H1 (cell line): ENCODE data around the gene DENND1A. TPM values are rescaled to one million over a fixed set of nuclear protein-coding genes. Genes with fewer than 3 reads are reported as not detected.

ENCODE experiments used
- CTCF ChIA-PET: fragments of 300-600 bp; sonication (Branson Sonifier 250); formaldehyde crosslinking; loops from one replicate; lab custom pipeline; 2021; ENCODE audit not compliant: partially characterized antibody; lab: Charles Lee
- POLR2A ChIA-PET: fragments of 300-600 bp; sonication (Branson Sonifier 250); formaldehyde crosslinking; loops from one replicate; lab custom pipeline; 2021; ENCODE audit warnings: inconsistent platforms; ENCODE audit not compliant: partially characterized antibody; lab: Charles Lee
- DNase-seq, 2 experiments: peaks; one replicate each; pipeline versions ENCODE4 v3.0.0 to v3.0.0-alpha.2; 2010 to 2022; ENCODE audit warnings: low spot score in 2 of 2, low read depth in 1 of 2, mixed read lengths in 1 of 2
- FAIRE-seq: peaks from 2 replicates; lab custom pipeline; 2011; peaks lifted over from hg19 to GRCh38; lab: Jason Lieb, UNC
- H2AFZ ChIP-seq: 2 replicates; pipeline ENCODE4 v1.8.1; 2012; ENCODE audit warnings: low read length, inconsistent platforms
- H2AK5ac ChIP-seq: 2 replicates; pipeline ENCODE4 v1.6.1; 2013; ENCODE audit warnings: low read depth, low read length
- H2BK120ac ChIP-seq: replicated peaks from 2 replicates; pipeline ENCODE3; 2013; ENCODE audit warnings: low read depth, low read length, inconsistent platforms
- H2BK12ac ChIP-seq: 2 replicates; pipeline ENCODE4 v1.6.1; 2013; ENCODE audit warnings: low read depth, low read length
- H2BK15ac ChIP-seq: 2 replicates; pipeline ENCODE4 v1.6.1; 2013; ENCODE audit warnings: low read length
- H2BK20ac ChIP-seq: 2 replicates; pipeline ENCODE4 v1.6.1; 2013; ENCODE audit warnings: low read length
- H2BK5ac ChIP-seq: 2 replicates; pipeline ENCODE4 v1.6.1; 2013; ENCODE audit warnings: low read depth, low read length
- H3K14ac ChIP-seq: 2 replicates; pipeline ENCODE4 v1.6.1; 2013; ENCODE audit warnings: inconsistent platforms; ENCODE audit not compliant: insufficient read length
- H3K18ac ChIP-seq: 2 replicates; pipeline ENCODE4 v1.6.1; 2013; ENCODE audit warnings: low read length; ENCODE audit errors: extremely low read depth
- H3K23ac ChIP-seq: 2 replicates; pipeline ENCODE4 v1.6.1; 2013; ENCODE audit warnings: inconsistent platforms; ENCODE audit not compliant: insufficient read length
- H3K23me2 ChIP-seq: 2 replicates; pipeline ENCODE4 v1.6.1; 2013; ENCODE audit warnings: low read depth, low read length
- H3K27ac ChIP-seq: 2 replicates; pipeline ENCODE4 v1.6.1; 2011; ENCODE audit warnings: low read depth, low read length, inconsistent platforms
- H3K27me3 ChIP-seq, 4 experiments: replicated peaks in 1 of 4; 1 replicate in 1 of 4; 2 replicates in 3 of 4; pipeline versions ENCODE4 v1.6.1 to v1.8.1; 2011 to 2013; ENCODE audit warnings: low read length in 3 of 4, mild to moderate bottlenecking in 3 of 4, inconsistent platforms in 2 of 4, mixed read lengths in 2 of 4, moderate library complexity in 1 of 4; ENCODE audit not compliant: control insufficient read depth in 3 of 4, insufficient read depth in 3 of 4; ENCODE audit errors: extremely low read depth in 1 of 4
- H3K36me3 ChIP-seq, 4 experiments: 2 replicates each; pipeline versions ENCODE4 v1.6.1 to v1.8.1; 2011 to 2013; ENCODE audit warnings: mild to moderate bottlenecking in 4 of 4, low read length in 3 of 4, moderate library complexity in 2 of 4, control low read depth in 1 of 4, inconsistent platforms in 1 of 4; ENCODE audit not compliant: insufficient read depth in 4 of 4, control insufficient read depth in 2 of 4
- H3K4ac ChIP-seq: replicated peaks from 2 replicates; pipeline ENCODE3; 2013; ENCODE audit warnings: low read length, low read depth, mixed read lengths, inconsistent platforms; ENCODE audit not compliant: insufficient read length
- H3K4me1 ChIP-seq, 4 experiments: replicated peaks in 1 of 4; 1 replicate in 1 of 4; 2 replicates in 3 of 4; pipeline versions ENCODE4 v1.6.1 to v1.8.1; 2011 to 2013; ENCODE audit warnings: low read length in 3 of 4, inconsistent platforms in 2 of 4, mixed read lengths in 1 of 4; ENCODE audit not compliant: insufficient read depth in 4 of 4, control insufficient read depth in 3 of 4
- H3K4me2 ChIP-seq, 2 experiments: 2 replicates each; pipeline versions ENCODE4 v1.6.1 to v1.8.1; 2011 to 2013; ENCODE audit warnings: low read depth in 2 of 2, low read length in 2 of 2, control low read depth in 1 of 2, inconsistent platforms in 1 of 2, mild to moderate bottlenecking in 1 of 2; ENCODE audit not compliant: insufficient read depth in 1 of 2
- H3K4me3 ChIP-seq, 4 experiments: fragments of 200-600, 300-600 bp in 1 of 4; sonication (generic), shearing (Covaris generic), sonication (Bioruptor Twin) in 1 of 4; 2 replicates each; pipeline versions ENCODE4 v1.5.1 to v1.8.1; 2011 to 2016; ENCODE audit warnings: low read length in 4 of 4, low read depth in 3 of 4, control low read depth in 2 of 4, inconsistent platforms in 2 of 4, mild to moderate bottlenecking in 2 of 4, mixed read lengths in 1 of 4, moderate library complexity in 1 of 4; ENCODE audit not compliant: insufficient read depth in 2 of 4; ENCODE audit errors: extremely low read depth in 1 of 4
- H3K56ac ChIP-seq: replicated peaks from 2 replicates; pipeline ENCODE3; 2013; ENCODE audit warnings: low read depth, mild to moderate bottlenecking, mixed read lengths, low read length, inconsistent platforms; ENCODE audit not compliant: insufficient read length
- H3K79me1 ChIP-seq: 2 replicates; pipeline ENCODE4 v1.6.1; 2013; ENCODE audit warnings: low read depth, low read length, control low read depth
- H3K79me2 ChIP-seq, 2 experiments: 2 replicates each; pipeline versions ENCODE4 v1.6.1 to v1.8.1; 2012 to 2013; ENCODE audit warnings: low read length in 2 of 2, mild to moderate bottlenecking in 2 of 2, inconsistent platforms in 1 of 2; ENCODE audit not compliant: insufficient read depth in 2 of 2, control insufficient read depth in 1 of 2
- H3K9ac ChIP-seq, 4 experiments: replicated peaks in 1 of 4; 1 replicate in 1 of 4; 2 replicates in 3 of 4; pipeline versions ENCODE4 v1.6.1 to v1.8.1; 2011 to 2013; ENCODE audit warnings: low read depth in 3 of 4, low read length in 3 of 4, control low read depth in 2 of 4, mild to moderate bottlenecking in 2 of 4, moderate library complexity in 2 of 4, inconsistent platforms in 1 of 4; ENCODE audit errors: extremely low read depth in 1 of 4
- H3K9me3 ChIP-seq, 2 experiments: 2 replicates each; pipeline versions ENCODE4 v1.6.1 to v1.8.1; 2012 to 2013; ENCODE audit warnings: mild to moderate bottlenecking in 2 of 2, moderate library complexity in 2 of 2, control low read depth in 1 of 2, inconsistent platforms in 1 of 2, low read depth in 1 of 2, low read length in 1 of 2, mixed read lengths in 1 of 2; ENCODE audit not compliant: insufficient read depth in 2 of 2
- H4K20me1 ChIP-seq, 2 experiments: replicated peaks in 1 of 2; 2 replicates each; pipeline versions ENCODE3 to v1.8.1; 2011 to 2013; ENCODE audit warnings: inconsistent platforms in 2 of 2, low read length in 2 of 2, mild to moderate bottlenecking in 1 of 2; ENCODE audit not compliant: insufficient read depth in 2 of 2, control insufficient read depth in 1 of 2
- H4K5ac ChIP-seq: 2 replicates; pipeline ENCODE4 v1.6.1; 2013; ENCODE audit warnings: low read length, low read depth, mixed read lengths, inconsistent platforms; ENCODE audit not compliant: insufficient read length
- H4K8ac ChIP-seq: 2 replicates; pipeline ENCODE4 v1.8.0; 2013; ENCODE audit warnings: mild to moderate bottlenecking, moderate library complexity, low read length, inconsistent platforms; ENCODE audit not compliant: insufficient read depth; ENCODE audit errors: extremely low read depth
- H4K91ac ChIP-seq: replicated peaks from 2 replicates; pipeline ENCODE3; 2013; ENCODE audit warnings: low read length, mixed read lengths, inconsistent platforms; ENCODE audit not compliant: insufficient read length
- CBX8 ChIP-seq: fragments of 300-800, 300-1000 bp; sonication (generic); IDR thresholded peaks from 2 replicates; pipeline ENCODE4 v1.7.1; 2016; ENCODE audit warnings: low read depth, low read length, borderline replicate concordance
- CREB1 ChIP-seq: IDR thresholded peaks from 2 replicates; pipeline ENCODE4 v1.6.1; 2012; ENCODE audit warnings: inconsistent platforms
- FOSL1 ChIP-seq: IDR thresholded peaks from 2 replicates; pipeline ENCODE4 v1.6.1; 2011; ENCODE audit warnings: mild to moderate bottlenecking, low read depth, low read length, moderate library complexity; ENCODE audit not compliant: insufficient read depth
- GABPA ChIP-seq: IDR thresholded peaks from 2 replicates; pipeline ENCODE4 v1.6.1; 2011; ENCODE audit warnings: mild to moderate bottlenecking, low read length, moderate library complexity, borderline replicate concordance; ENCODE audit not compliant: insufficient read depth
- HDAC2 ChIP-seq, 2 experiments: fragments of 300-600 bp in 1 of 2; sonication (generic) in 1 of 2; IDR thresholded peaks; 2 replicates each; pipeline ENCODE4 v1.6.1; 2011 to 2012; ENCODE audit warnings: low read depth in 2 of 2, low read length in 2 of 2, mild to moderate bottlenecking in 2 of 2, moderate library complexity in 2 of 2, borderline replicate concordance in 1 of 2, inconsistent platforms in 1 of 2
- HDAC6 ChIP-seq: IDR thresholded peaks from one replicate; pipeline ENCODE4 v1.7.1; 2012; ENCODE audit warnings: low read depth, mild to moderate bottlenecking, inconsistent platforms, low read length, moderate library complexity
- JUND ChIP-seq: IDR thresholded peaks from 2 replicates; pipeline ENCODE4 v1.6.1; 2011; ENCODE audit warnings: mild to moderate bottlenecking, improper control_type of control experiment, low read length
- POLR2A ChIP-seq, 2 experiments: IDR thresholded peaks; 1 replicate in 1 of 2; 2 replicates in 1 of 2; pipeline ENCODE4 v1.6.1; 2011; ENCODE audit warnings: low read depth in 2 of 2, low read length in 2 of 2, mild to moderate bottlenecking in 2 of 2; ENCODE audit errors: control extremely low read depth in 1 of 2
- POU5F1 ChIP-seq: IDR thresholded peaks from 2 replicates; pipeline ENCODE4 v1.6.1; 2011; ENCODE audit warnings: low read depth, mild to moderate bottlenecking, low read length, moderate library complexity
- RFX5 ChIP-seq: IDR thresholded peaks from 2 replicates; pipeline ENCODE4 v1.6.1; 2011; ENCODE audit warnings: low read depth, low read length, improper control_type of control experiment, borderline replicate concordance
- SAP30 ChIP-seq: fragments of 300-600 bp; sonication (generic); IDR thresholded peaks from 2 replicates; pipeline ENCODE4 v1.7.1; 2012; ENCODE audit warnings: low read length, moderate library complexity, mild to moderate bottlenecking, inconsistent platforms; ENCODE audit not compliant: insufficient read depth, insufficient replicate concordance
- SUZ12 ChIP-seq: fragments of 200-600 bp; sonication (generic); IDR thresholded peaks from 2 replicates; pipeline ENCODE4 v1.6.1; 2012; ENCODE audit warnings: mild to moderate bottlenecking, inconsistent platforms, low read length, moderate library complexity, mixed read lengths
- WGBS, 2 experiments: shearing (Covaris generic) in 1 of 2; methylation state at CpG; one replicate each; pipeline versions ENCODE4 v1.1.6 to v1.1.7; 2013 to 2015; ENCODE audit warnings: low lambda C conversion rate in 2 of 2, mixed read lengths in 2 of 2, inconsistent platforms in 1 of 2, low coverage in 1 of 2, missing lambda C conversion rate in 1 of 2; ENCODE audit not compliant: insufficient replicate concordance in 2 of 2, insufficient coverage in 1 of 2, insufficient read length in 1 of 2; ENCODE audit errors: extremely low coverage in 1 of 2, missing lambda C conversion rate in 1 of 2; 5-methylcytosine and 5-hydroxymethylcytosine counted together
- polyA plus RNA-seq, 7 experiments: library from polyadenylated mRNA; depleted of rRNA in 3 of 7; stranded (reverse) in 5 of 7; unstranded in 2 of 7; fragments of >200 nt in 5 of 7; fragments of 200-250 nt in 2 of 7; gene quantifications; 1 replicate in 5 of 7; 2 replicates in 1 of 7; 4 replicates in 1 of 7; pipeline versions ENCODE4 v1.2.1 to v1.2.3, GENCODE V29; 2011 to 2013; ENCODE audit warnings: missing spikeins in 2 of 7, mixed read lengths in 2 of 7
- total RNA-seq: library from RNA; stranded (reverse); fragmentation: NEBNext Ultra II Directional; extraction: Animal tissue kit (Norgen Biotek cat#: 25700); gene quantifications from 2 replicates; pipeline ENCODE4 v1.2.1, GENCODE V29; 2021

Gene DENND1A
- total and polyA plus RNA-seq, 2 of the 8 experiments (the other 6 are each of a cell fraction or from before 2014, with no cell fraction given): 24.1 to 26.4 TPM

GRCh38 chr9:123816817-123817472 lies 113.0 kb downstream of the DENND1A start:
- WGBS, 2 experiments: 85% methylated on average over 5 of the region's 5 CpGs; no CpG with 5 or more reads in 1 of the 2 experiments
- no peak overlapping the region for H3K4ac ChIP-seq
- H3K79me1 ChIP-seq: no peaks in the 10 kb centered on the region
- no peak overlapping the region for H3K9ac ChIP-seq
- H2AK5ac ChIP-seq: no peak overlapping the region
- no peak overlapping the region for H2BK12ac ChIP-seq
- CTCF ChIA-PET: no interaction called here
- H3K27ac ChIP-seq: no peak overlapping the region
- H4K91ac ChIP-seq: no peak overlapping the region
- H3K23ac ChIP-seq: no peak overlapping the region
- TF ChIP-seq JUND: no peak
- no peak for TF ChIP-seq POU5F1
- TF ChIP-seq HDAC2 (IDR thresholded peaks at IDR 0.05; ENCODE audit: borderline replicate concordance in 1 of 2, low read depth in 2 of 2, low read length in 2 of 2): no peak
- no peak for TF ChIP-seq CBX8
- no peak for TF ChIP-seq SUZ12
- no peak for TF ChIP-seq CREB1
- TF ChIP-seq GABPA: no peak
- no peak for TF ChIP-seq POLR2A (IDR thresholded peaks at IDR 0.05; ENCODE audit: control extremely low read depth in 1 of 2, low read depth in 2 of 2, low read length in 2 of 2)
- TF ChIP-seq SAP30: no peak
- TF ChIP-seq HDAC6: no peak
- no peak for TF ChIP-seq RFX5
- TF ChIP-seq FOSL1: no peak
- H2BK15ac ChIP-seq: no peak overlapping the region
- H2BK120ac ChIP-seq: no peak overlapping the region
- no peak overlapping the region for H3K4me2 ChIP-seq
- no peak overlapping the region for H4K5ac ChIP-seq
- H3K4me3 ChIP-seq: no peak overlapping the region
- no peak for DNase-seq
- no peak overlapping the region for H4K8ac ChIP-seq
- no peaks in the 10 kb centered on the region for H3K9me3 ChIP-seq
- no peaks in the 10 kb centered on the region for H4K20me1 ChIP-seq
- H3K36me3 ChIP-seq: no peaks in the 10 kb centered on the region
- no peaks in the 10 kb centered on the region for H3K23me2 ChIP-seq
- H3K4me1 ChIP-seq: no peaks in the 10 kb centered on the region
- H3K27me3 ChIP-seq: no peaks in the 10 kb centered on the region
- no peak overlapping the region for H2BK5ac ChIP-seq
- H3K56ac ChIP-seq: no peak overlapping the region
- H3K79me2 ChIP-seq: no peaks in the 10 kb centered on the region; a peak in 1 of 4 replicates
- no peak overlapping the region for H2AFZ ChIP-seq
- POLR2A ChIA-PET: interaction anchor here (1.2 kb wide), 1 partner anchor 9 kb away, joined by 3 read pairs; no protein-coding TSS in a partner anchor
- no peak overlapping the region for H3K18ac ChIP-seq
- no peak overlapping the region for H2BK20ac ChIP-seq
- no peak for FAIRE-seq
- H3K14ac ChIP-seq: no peak overlapping the region
